GM19395 (cell line): ENCODE measurements around the gene IFNA10.
"Not testable (repeated sequence)": the region's sequence is repeated elsewhere in the genome, so short reads cannot be mapped to it uniquely, and the experiment has no call there.

Experiments used
- ATAC-seq: cut with Tn5 transposase; IDR thresholded peaks from one replicate; pipeline ENCODE4 v1.9.1; 2021; ENCODE audit warnings: mild to moderate bottlenecking, moderate library complexity; ENCODE audit not compliant: unreplicated experiment

IFNA10 gene

DNA sequence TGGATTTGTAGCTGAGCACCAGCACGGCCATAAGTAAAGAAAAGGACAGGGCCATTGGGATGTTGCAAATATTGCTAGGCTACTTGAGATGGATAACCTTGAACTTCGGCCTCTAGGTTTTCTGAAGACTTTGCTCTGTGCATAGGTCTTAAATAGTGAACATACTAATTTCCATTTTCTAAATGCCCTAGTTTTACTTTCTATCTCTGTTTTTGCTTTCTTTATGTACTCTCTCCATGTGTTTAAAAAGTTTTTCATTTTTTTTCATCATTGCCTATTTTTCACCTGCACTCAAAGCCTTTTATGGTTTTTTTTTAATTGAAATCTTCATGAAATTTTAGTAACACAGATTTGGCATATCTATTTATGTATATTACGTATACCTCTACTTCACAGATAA is at the start of gene IFNA10:
Gene IFNA10, minus strand, starts transcription at position 101 of the 400 bp plus-strand sequence. Its CDS starts 46 bp downstream, at position 55.
- not testable (repeated sequence) for ATAC-seq

DNA sequence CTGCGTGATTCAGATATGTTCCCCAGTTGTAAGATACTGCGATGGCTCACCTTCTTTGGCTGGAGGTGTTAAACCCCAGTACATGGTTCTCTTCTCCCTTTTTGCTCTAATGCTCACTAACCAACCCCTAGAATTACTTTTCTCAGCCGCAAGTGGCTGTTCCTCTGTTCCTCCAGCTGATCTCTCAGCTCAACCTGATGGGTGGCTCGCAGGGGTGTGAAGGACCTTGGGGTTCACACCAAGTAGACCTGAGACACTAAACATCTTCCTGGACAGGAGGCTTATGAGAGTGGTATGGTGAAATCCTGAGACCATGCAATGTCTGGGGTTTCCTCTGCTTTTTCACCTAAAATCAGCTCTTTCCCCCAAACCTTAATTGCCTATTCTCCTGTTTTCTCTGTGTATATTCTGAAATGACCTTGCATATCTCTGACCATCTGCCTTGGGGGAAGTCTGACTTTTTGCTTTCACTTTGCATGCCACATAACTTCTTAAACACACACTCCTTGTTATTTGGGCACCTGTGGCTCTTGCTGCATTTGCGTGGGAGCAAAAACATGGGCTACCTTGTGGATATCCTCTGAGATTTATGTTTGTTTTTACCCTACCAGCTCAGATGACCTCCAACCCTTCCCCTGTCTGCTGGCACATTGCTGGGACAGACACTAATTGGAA is 48.7 kb upstream of the IFNA10 start:
- ATAC-seq = no peak

GRCh38 chr9:21252721-21253547 is 46.0 kb upstream of the IFNA10 start:
- peak; percentile 90 for ATAC-seq

- ATAC-seq = no peak
Observed at GRCh38 chr9:21251638-21252037, 44.7 kb upstream of the IFNA10 start.

GRCh38 chr9:21251190-21251589 is 44.2 kb upstream of the IFNA10 start:
- ATAC-seq = no peak

DNA sequence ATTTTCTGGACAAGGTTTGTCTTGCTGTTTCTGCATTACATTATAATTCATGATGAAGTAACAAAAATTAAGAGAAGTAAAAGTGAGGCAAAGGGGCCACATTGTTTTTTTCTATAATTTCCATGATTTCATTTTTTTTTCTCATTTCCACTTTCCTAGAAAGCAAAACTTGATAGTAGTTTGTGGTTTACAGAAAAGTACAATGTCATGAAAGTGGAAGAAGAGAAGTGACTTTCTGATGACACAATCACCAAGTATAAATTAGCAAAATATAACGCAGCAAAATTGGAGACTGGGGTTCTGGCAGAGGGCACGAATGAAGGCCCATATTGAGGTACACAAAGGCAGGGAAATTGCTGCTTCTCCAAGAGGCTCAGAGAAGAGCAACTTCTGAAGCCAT is 37.9 kb upstream of the IFNA10 start:
- ATAC-seq = peak; percentile 74

DNA sequence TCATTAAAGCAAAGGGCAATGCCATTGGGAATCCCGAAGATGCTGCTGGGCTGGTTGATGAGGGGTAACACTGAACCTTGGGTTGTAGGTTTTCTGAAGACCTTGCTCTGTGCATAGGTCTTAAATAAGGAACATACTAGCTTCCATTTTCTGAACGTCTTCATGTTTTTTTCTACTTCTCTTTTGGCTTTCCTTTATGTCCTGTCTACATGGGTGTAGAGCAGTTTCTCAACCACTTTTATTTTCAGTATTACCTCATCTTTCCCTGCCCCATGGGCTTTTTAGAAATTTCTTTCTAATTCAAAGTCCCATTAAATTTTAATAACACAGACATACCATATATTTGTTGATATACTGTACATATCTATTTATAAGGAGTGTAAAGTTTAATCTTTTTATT is 33.0 kb upstream of the IFNA10 start, which contains the start of gene IFNA14:
Gene IFNA14, minus strand, starts transcription at position 95 of the 400 bp plus-strand sequence. Its CDS starts 70 bp downstream, at position 25.
- ATAC-seq = no peak

GRCh38 chr9:21236360-21236714 is 29.4 kb upstream of the IFNA10 start:
- ATAC-seq = peak; percentile 36

- ATAC-seq = peak; percentile 85
Observed at GRCh38 chr9:21235468-21236359, 28.8 kb upstream of the IFNA10 start.

DNA sequence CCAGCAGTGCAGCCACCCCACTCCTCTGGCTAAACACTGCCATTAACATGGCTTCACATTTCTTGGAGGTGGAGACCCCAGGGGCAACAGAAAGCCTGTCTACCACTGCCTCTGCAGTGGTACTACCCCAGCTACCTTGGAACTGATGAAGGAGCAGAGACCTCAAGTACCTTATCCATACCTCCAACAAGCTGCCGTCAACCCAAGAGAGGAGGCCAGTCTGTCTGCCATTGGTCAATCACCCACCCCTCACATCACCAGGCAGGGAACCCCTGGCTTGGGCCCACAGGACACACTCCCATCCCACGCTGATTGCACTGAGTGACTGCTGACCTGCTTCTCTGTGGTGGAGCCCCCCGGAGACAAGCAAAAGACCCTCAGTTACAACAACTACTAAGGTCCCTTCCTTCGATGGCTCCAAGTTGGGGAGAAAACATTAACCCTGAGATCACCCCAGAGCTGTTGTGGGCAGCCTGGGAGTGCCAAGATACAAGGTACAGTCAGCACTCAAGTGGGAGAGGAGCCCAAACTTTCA is 27.3 kb upstream of the IFNA10 start:
- ATAC-seq = no peak

- ATAC-seq = no peak
Observed at GRCh38 chr9:21233258-21233657, 26.3 kb upstream of the IFNA10 start.

DNA sequence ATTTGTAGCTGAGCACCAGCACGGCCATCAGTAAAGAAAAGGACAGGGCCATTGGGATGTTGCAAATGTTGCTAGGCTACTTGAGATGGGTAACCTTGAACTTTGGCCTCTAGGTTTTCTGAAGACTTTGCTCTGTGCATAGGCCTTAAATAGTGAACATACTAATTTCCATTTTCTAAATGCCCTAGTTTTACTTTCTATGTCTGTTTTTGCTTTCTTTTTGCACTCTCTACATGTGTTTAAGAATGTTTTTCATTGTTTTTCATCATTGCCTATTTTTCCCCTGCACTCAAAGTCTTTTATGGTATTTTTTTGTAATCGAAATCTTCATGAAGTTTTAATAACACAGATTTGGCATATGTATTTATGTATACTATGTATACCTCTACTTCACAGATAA is 21.2 kb upstream of the IFNA10 start, which contains the start of gene IFNA17:
Gene IFNA17, minus strand, starts transcription at position 101 of the 400 bp plus-strand sequence. Its CDS starts 49 bp downstream, at position 52.
- no peak for ATAC-seq

- ATAC-seq = not testable (repeated sequence)
Observed at GRCh38 chr9:21217211-21217610, 10.3 kb upstream of the IFNA10 start, which contains the start of gene IFNA16. IFNA16 (minus strand) TSS chr9:21217311; CDS start chr9:21217305, 6 bp downstream.

GRCh38 chr9:21213411-21214326 is 6.7 kb upstream of the IFNA10 start:
- ATAC-seq = peak; percentile 87

- not testable (repeated sequence) for ATAC-seq
Observed at GRCh38 chr9:21212160-21212559, 5.2 kb upstream of the IFNA10 start.

DNA sequence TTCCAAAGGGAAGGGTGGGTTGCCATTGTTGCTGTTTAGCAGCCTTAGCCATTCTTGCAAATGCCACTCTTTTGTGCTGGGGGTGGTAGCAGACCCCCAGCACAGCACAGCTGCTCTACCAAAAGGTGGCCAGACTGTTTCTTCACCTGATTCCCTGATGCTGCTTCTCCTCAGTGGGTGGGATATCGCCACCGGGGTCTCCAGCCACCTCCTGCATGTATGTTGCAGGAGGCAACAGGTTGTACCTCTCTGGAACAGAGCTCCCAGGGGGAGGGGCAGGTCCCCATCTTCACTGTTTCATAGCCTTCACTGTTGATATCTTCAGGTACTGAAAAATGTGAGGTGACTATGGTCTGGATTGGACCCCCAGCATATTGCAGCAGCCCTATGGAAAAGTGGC is 3.8 kb upstream of the IFNA10 start:
- not testable (repeated sequence) for ATAC-seq

GRCh38 chr9:21210311-21210710 is 3.4 kb upstream of the IFNA10 start:
- no peak for ATAC-seq

- ATAC-seq = no peak
Observed at GRCh38 chr9:21205204-21205603, 1.7 kb downstream of the IFNA10 start.

GRCh38 chr9:21202105-21202504 is 4.8 kb downstream of the IFNA10 start, which contains the start of gene IFNA7:
IFNA7 (minus strand) TSS chr9:21202205; CDS start chr9:21202165, 40 bp downstream.
- ATAC-seq = not testable (repeated sequence)
